H1 (cell line): ENCODE data around the gene NFATC1. TPM values are rescaled to one million over a fixed set of nuclear protein-coding genes. Genes with fewer than 3 reads are reported as not detected.

Experiments
- BACH1 ChIP-seq: IDR thresholded peaks from 2 replicates; pipeline ENCODE4 v1.6.1; 2012; ENCODE audit warnings: low read length, improper control_type of control experiment
- BCL11A ChIP-seq, 2 experiments: IDR thresholded peaks; one replicate each; pipeline ENCODE4 v1.6.1; 2011; ENCODE audit warnings: low read depth in 2 of 2, low read length in 2 of 2, mild to moderate bottlenecking in 2 of 2
- BRCA1 ChIP-seq: IDR thresholded peaks from 2 replicates; pipeline ENCODE4 v1.6.1; 2012; ENCODE audit warnings: low read depth, low read length, improper control_type of control experiment
- CBX5 ChIP-seq: fragments of 300-800, 300-1000 bp; sonication (generic); IDR thresholded peaks from 2 replicates; pipeline ENCODE4 v1.7.1; 2016; ENCODE audit warnings: antibody characterized with exemption, low read length, low read depth
- CEBPB ChIP-seq: IDR thresholded peaks from 2 replicates; pipeline ENCODE4 v1.6.1; 2012; ENCODE audit warnings: low read depth, low read length
- CHD1 ChIP-seq: IDR thresholded peaks from 2 replicates; pipeline ENCODE4 v1.6.1; 2012; ENCODE audit warnings: low read depth, low read length, improper control_type of control experiment
- E2F6 ChIP-seq: IDR thresholded peaks from 2 replicates; pipeline ENCODE4 v1.6.1; 2012; ENCODE audit warnings: inconsistent platforms
- EGR1 ChIP-seq: IDR thresholded peaks from 2 replicates; pipeline ENCODE4 v1.6.1; 2011; ENCODE audit warnings: low read depth, low read length, borderline replicate concordance
- EP300 ChIP-seq, 2 experiments: IDR thresholded peaks; 1 replicate in 1 of 2; 2 replicates in 1 of 2; pipeline ENCODE4 v1.6.1; 2011 to 2012; ENCODE audit warnings: low read depth in 2 of 2, low read length in 2 of 2, mild to moderate bottlenecking in 2 of 2, borderline replicate concordance in 1 of 2, inconsistent platforms in 1 of 2, moderate library complexity in 1 of 2
- FOSL1 ChIP-seq: IDR thresholded peaks from 2 replicates; pipeline ENCODE4 v1.6.1; 2011; ENCODE audit warnings: mild to moderate bottlenecking, low read depth, low read length, moderate library complexity; ENCODE audit not compliant: insufficient read depth
- NRF1 ChIP-seq: IDR thresholded peaks from 2 replicates; pipeline ENCODE4 v1.6.1; 2011; ENCODE audit warnings: mild to moderate bottlenecking, low read depth, low read length, improper control_type of control experiment
- PHF8 ChIP-seq: fragments of 200-600 bp; sonication (generic); conservative IDR thresholded peaks from 2 replicates; pipeline ENCODE4 v1.7.1; 2012; ENCODE audit warnings: low read depth, mild to moderate bottlenecking, inconsistent platforms, low read length, moderate library complexity
- RAD21 ChIP-seq, 2 experiments: IDR thresholded peaks in 1 of 2; conservative IDR thresholded peaks in 1 of 2; 2 replicates each; pipeline ENCODE4 v1.6.1; 2011; ENCODE audit warnings: low read depth in 2 of 2, low read length in 2 of 2, improper control_type of control experiment in 1 of 2, inconsistent platforms in 1 of 2, mild to moderate bottlenecking in 1 of 2, moderate library complexity in 1 of 2
- RXRA ChIP-seq: IDR thresholded peaks from 2 replicates; pipeline ENCODE4 v1.6.1; 2011; ENCODE audit warnings: low read depth, mild to moderate bottlenecking, low read length, moderate library complexity; ENCODE audit not compliant: insufficient read depth
- SIRT6 ChIP-seq: IDR thresholded peaks from one replicate; pipeline ENCODE4 v1.7.1; 2012; ENCODE audit warnings: low read length, inconsistent platforms
- SIX5 ChIP-seq: IDR thresholded peaks from 2 replicates; pipeline ENCODE4 v1.6.1; 2011; ENCODE audit warnings: mild to moderate bottlenecking, low read depth, low read length
- SUZ12 ChIP-seq: fragments of 200-600 bp; sonication (generic); IDR thresholded peaks from 2 replicates; pipeline ENCODE4 v1.6.1; 2012; ENCODE audit warnings: mild to moderate bottlenecking, inconsistent platforms, low read length, moderate library complexity, mixed read lengths
- TAF1 ChIP-seq: IDR thresholded peaks from 2 replicates; pipeline ENCODE4 v1.6.1; 2011; ENCODE audit warnings: mild to moderate bottlenecking, low read depth, low read length
- TCF12 ChIP-seq: IDR thresholded peaks from 2 replicates; pipeline ENCODE4 v1.6.1; 2011; ENCODE audit warnings: low read depth, mild to moderate bottlenecking, low read length
- USF2 ChIP-seq: IDR thresholded peaks from 2 replicates; pipeline ENCODE4 v1.6.1; 2011; ENCODE audit warnings: low read length, improper control_type of control experiment
- YY1 ChIP-seq: IDR thresholded peaks from 2 replicates; pipeline ENCODE4 v1.6.1; 2011; ENCODE audit warnings: low read depth, mild to moderate bottlenecking, low read length
- polyA plus RNA-seq, 7 experiments: library from polyadenylated mRNA; depleted of rRNA in 3 of 7; stranded (reverse) in 5 of 7; unstranded in 2 of 7; fragments of >200 nt in 5 of 7; fragments of 200-250 nt in 2 of 7; gene quantifications; 1 replicate in 5 of 7; 2 replicates in 1 of 7; 4 replicates in 1 of 7; pipeline versions ENCODE4 v1.2.1 to v1.2.3, GENCODE V29; 2011 to 2013; ENCODE audit warnings: missing spikeins in 2 of 7, mixed read lengths in 2 of 7
- total RNA-seq: library from RNA; stranded (reverse); fragmentation: NEBNext Ultra II Directional; extraction: Animal tissue kit (Norgen Biotek cat#: 25700); gene quantifications from 2 replicates; pipeline ENCODE4 v1.2.1, GENCODE V29; 2021
- TF ChIP-seq, protein P1 (sequence below): IDR thresholded peaks from 2 replicates; pipeline ENCODE4 v1.6.1; 2012; ENCODE audit warnings: inconsistent platforms

NFATC1 gene
- total and polyA plus RNA-seq, 2 of the 8 experiments (the other 6 are each of a cell fraction or from before 2014, with no cell fraction given), result 2.0 to 6.6 TPM

- TF ChIP-seq PHF8 (no peak), TCF12 (no peak), USF2 (peak; percentile 26; the same call in 1 of the 2 replicates), CEBPB (no peak), SIX5 (no peak), NRF1 (no peak), BCL11A (IDR thresholded peaks at IDR 0.05; ENCODE audit: low read depth in 2 of 2, low read length in 2 of 2) (no peak), SUZ12 (no peak), CHD1 (no peak), RXRA (no peak), TAF1 (peak; percentile 37; the same call in 1 of the 2 replicates), BACH1 (no peak), RAD21 (IDR thresholded peaks at IDR 0.05 in 1 of 2, conservative IDR thresholded peaks at IDR 0.05 in 1 of 2; ENCODE audit: low read depth in 2 of 2, low read length in 2 of 2) (peak; percentile 90 to 91), E2F6 (no peak), SIRT6 (no peak), CBX5 (no peak), BRCA1 (no peak), EGR1 (no peak), FOSL1 (no peak), EP300 (IDR thresholded peaks at IDR 0.05; ENCODE audit: borderline replicate concordance in 1 of 2, low read depth in 2 of 2, low read length in 2 of 2) (no peak; a peak in 1 of 3 replicates), YY1 (peak; percentile 28; the same call in 1 of the 2 replicates)
- TF ChIP-seq, protein P1, sequence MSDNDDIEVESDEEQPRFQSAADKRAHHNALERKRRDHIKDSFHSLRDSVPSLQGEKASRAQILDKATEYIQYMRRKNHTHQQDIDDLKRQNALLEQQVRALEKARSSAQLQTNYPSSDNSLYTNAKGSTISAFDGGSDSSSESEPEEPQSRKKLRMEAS, result no peak
These were observed 17.0 kb upstream of the NFATC1 start (continued) for GRCh38 chr18:79378536-79379250.
